ENCODE data around the gene ZC3H18.
A peak's percentile ranks its signal among the peaks of the same experiment; 100 is the strongest.

The ZC3H18 gene

DNA sequence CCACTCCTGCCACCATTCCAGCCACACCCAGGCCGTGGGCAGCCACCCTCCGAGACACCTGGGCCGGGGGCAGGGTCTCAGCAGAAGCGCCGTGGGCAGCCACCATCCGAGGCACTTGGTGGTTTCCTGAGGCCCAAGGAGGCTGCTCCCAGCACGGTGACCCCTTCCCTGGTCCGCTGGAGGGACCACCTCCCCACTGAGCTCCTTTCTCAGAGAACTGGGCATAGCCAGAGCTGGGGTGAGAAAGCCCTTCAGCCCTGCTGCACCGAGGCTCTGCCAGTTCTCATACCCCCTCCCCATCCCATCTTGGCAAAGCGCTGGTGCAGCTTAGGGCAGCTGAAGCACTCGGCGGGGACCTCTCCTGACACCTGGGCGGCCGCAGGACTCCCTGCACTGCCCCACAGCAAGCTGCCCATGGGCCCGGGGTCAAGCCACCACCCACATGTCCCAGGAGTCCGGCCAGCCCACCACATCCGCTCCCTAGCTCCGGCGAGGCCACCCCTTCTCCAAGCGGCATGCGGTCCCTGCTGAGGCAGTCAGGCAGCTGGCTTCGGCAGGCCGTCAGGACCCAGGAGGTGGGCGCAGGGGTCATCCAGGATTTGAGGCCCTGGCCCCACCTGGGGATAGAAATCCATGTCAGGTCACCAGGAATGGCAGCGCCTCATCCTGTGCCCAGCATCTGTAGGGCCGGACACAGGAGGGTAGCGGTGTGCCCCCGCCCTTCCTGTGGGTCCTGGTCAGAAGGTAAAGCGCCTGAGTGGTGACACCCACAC is 82.0 kb downstream of the ZC3H18 start:
- ATAC-seq (replicated peaks) (no peak), DNase-seq (peak; percentile 10)
- Mint-ChIP-seq H3K27me3 (no peaks in the 10 kb centered on the region), H3K36me3 (peaks cover 51 to 54% of the 10 kb centered on the region in 2 donors), H3K4me1 (peaks cover 35 to 50% of the 10 kb centered on the region in 2 donors), H3K4me3 (peak overlapping the region; percentile 92 to 96), H3K27ac (peak overlapping the region; percentile 98), H3K9me3 (no peaks in the 10 kb centered on the region)

DNA sequence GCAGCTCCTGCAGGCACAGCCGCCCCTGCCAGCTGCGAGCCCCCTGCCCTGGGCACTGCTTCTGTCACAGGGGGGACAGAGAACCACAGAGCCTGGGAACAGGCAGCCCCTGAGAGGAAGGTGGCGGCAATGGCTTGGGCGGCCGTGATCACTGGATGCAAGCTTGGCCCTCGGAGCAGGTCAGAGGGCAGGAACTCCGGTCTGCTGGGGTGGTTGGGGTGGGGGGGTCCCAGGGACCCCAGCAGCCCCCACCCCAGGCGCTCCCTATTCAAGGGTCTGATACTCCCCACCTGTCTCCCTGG is 82.5 kb downstream of the ZC3H18 start:
- Mint-ChIP-seq H3K4me3 (no peak overlapping the region), H3K27ac (peak overlapping the region; percentile 98), H3K27me3 (no peaks in the 10 kb centered on the region), H3K36me3 (peaks cover 51 to 54% of the 10 kb centered on the region in 2 donors), H3K4me1 (peaks cover 33 to 46% of the 10 kb centered on the region in 2 donors), H3K9me3 (no peaks in the 10 kb centered on the region)
- ATAC-seq (replicated peaks) (no peak), DNase-seq (no peak)

DNA sequence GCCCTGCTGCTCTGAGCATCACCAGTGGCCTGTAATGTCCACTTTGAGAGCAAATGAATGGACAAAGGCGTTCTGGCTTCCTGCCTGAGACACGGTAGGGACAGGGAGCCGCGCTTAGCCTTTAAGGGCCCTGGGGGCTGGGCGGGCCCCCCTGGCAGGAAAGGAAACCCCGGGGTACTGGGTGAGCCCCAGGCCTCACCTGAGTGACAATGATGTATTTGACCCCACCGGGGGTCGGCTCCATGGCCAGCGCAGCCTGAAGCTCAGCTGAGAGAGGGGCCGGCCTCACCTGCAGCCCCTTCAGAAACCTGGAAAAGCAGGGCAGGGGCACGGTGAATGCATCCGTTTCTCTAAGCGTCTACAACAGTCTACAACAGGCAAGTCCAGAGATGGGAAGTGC is 82.9 kb downstream of the ZC3H18 start:
- no peaks in the 10 kb centered on the region for H3K9me3 Mint-ChIP-seq
- H3K27me3 Mint-ChIP-seq, result no peaks in the 10 kb centered on the region
- peak overlapping the region; percentile 51 for H3K27ac Mint-ChIP-seq
- peaks cover 33 to 42% of the 10 kb centered on the region in 2 donors for H3K4me1 Mint-ChIP-seq
- ATAC-seq (replicated peaks) (no peak), DNase-seq (no peak)
- peaks cover 51 to 52% of the 10 kb centered on the region in 2 donors for H3K36me3 Mint-ChIP-seq
- H3K4me3 Mint-ChIP-seq, result no peak overlapping the region

DNA sequence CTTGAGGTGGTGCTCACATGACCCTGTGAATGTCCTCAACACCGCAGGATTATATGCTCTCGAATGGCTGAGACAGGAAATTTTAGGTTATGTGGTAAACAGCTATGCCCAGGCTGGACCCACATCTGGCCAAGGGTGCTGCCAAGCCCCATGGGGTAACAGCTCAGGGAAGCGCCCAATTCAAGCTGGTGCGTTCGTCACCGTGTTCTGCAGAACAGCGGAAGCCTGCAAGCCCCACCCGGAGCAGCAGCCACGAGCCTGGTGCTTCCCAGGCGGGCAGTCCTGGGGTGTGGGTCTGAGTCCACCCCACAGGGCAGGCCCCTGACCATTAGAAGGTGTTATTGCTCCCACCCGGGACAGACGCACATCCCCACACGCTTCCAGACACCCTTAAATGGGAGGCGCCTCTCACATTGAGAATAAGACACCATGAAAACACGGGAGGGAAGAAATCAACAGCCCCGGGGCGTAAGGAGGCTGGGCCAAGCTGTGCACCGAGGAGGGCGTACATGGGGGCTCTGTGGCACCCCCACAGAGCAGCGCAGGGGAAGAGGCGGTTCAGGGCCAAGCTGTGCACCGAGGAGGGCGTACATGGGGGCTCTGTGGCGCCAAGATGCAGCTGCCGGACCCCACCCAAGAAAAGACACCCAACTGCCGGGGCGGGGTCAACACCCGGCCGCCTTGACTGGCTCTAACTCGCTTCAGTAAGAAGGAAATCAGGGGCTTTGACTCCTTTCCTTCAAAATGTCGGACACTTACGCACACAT is 83.6 kb downstream of the ZC3H18 start:
- Mint-ChIP-seq H3K4me1 (peaks cover 33 to 39% of the 10 kb centered on the region in 2 donors), H3K36me3 (peaks cover 53% of the 10 kb centered on the region in 2 donors), H3K4me3 (no peak overlapping the region), H3K27ac (no peak overlapping the region), H3K9me3 (no peaks in the 10 kb centered on the region), H3K27me3 (no peaks in the 10 kb centered on the region)
- ATAC-seq (replicated peaks) (no peak), DNase-seq (no peak)

DNA sequence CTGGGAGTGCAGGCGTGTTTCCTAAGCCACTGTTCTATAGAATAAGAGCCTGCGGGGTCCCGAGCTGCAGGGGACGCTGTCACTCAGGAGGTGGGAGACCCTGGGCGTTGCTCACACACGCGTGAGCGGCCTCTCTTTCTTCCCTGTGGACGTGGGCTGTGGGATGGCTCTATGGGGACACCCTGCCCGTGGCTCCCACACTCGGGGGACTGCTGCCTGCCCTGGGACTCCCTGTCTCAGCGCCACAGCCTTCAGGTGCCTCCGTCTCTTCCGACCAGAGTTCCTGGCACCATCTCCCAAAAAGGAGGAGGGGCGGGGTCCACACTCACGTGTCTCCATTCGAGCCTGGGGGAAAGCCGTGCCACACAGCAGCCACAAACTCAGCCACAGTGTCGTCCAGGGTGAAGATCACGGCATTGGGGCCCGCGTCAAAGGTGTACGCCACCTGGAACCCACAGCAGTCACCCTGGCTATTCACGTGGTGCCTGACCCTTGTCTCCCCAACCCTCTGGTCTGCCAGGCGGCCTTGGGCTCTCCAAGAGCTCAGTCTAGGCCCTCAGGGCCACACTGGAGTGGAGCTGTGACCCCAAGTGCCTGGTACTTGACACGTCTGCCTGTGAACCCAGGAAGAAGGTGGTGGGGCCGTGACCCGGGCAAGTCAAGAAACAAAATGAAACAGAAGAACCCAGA is 84.3 kb downstream of the ZC3H18 start:
- Mint-ChIP-seq H3K9me3 (no peaks in the 10 kb centered on the region), H3K27ac (no peak overlapping the region), H3K4me1 (peaks cover 33 to 35% of the 10 kb centered on the region in 2 donors), H3K4me3 (no peak overlapping the region), H3K36me3 (peaks cover 51% of the 10 kb centered on the region in 2 donors), H3K27me3 (no peaks in the 10 kb centered on the region)
- DNase-seq, result no peak
- ATAC-seq (replicated peaks), result no peak

DNA sequence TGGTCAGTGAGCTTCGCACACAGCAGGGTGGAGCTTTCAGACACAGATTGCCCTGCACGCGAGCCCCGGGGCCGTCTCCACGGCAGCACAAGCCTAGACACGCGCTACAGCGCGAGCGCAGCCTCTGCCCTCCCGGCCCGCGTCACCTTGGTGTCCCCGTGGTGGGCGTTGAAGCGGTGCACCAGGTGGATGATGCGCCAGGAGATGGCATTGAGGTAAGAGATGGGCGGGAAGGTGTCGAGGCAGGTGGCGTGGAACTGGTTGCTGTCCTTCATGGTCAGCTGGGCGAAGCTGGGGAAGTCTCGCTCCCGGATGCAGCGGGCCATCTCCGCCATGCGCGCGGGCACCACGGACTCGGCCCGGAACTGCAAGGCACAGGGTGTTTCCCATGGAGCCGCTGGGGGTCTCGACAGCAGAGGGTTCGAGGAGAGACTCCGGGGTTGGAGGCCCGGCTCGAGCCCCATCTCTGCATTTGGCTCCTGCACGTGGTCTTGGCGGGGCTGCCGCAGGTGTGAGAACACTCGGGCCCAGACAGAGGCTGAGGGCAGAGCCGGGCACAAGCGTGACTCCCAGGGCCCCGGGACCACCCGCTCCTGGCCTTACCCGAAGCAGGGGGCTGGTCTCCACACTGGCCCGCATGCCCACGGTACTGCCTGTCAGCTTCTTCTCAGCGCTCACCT is 85.0 kb downstream of the ZC3H18 start:
- no peaks in the 10 kb centered on the region for H3K9me3 Mint-ChIP-seq
- H3K27me3 Mint-ChIP-seq, result no peaks in the 10 kb centered on the region
- peak overlapping the region; percentile 57 for H3K27ac Mint-ChIP-seq
- no peak overlapping the region for H3K4me3 Mint-ChIP-seq
- ATAC-seq (replicated peaks) (no peak), DNase-seq (peak; percentile 0)
- H3K36me3 Mint-ChIP-seq, result peaks cover 46 to 49% of the 10 kb centered on the region in 2 donors
- peaks cover 32 to 36% of the 10 kb centered on the region in 2 donors for H3K4me1 Mint-ChIP-seq

DNA sequence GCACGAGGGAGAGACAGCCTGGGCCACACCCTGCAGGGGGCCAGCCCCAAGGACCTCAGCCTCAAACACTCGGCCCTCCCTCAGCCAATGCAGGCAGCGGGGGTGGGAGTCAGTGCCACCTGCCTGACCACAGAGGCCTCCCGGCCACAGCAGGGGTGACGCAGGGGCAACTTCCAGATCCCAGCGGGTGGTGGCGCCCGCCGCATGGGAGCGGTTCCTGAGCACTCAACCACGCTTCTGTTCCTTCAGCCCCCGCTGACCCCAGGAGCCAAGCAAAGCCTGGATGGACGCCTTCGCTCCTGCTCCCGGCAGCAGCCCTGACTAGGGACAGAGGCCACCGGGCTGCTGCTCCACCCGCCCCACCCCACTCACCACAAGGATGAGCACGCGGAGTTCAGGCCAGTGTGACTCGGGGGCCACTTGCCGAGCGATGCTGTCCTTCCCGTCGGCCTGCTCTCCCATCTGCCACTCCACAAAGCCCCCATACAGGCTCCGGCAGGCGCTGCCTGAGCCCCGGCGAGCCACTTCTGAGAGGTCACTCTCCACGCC is 85.6 kb downstream of the ZC3H18 start:
- Mint-ChIP-seq H3K27ac (no peak overlapping the region), H3K36me3 (peaks cover 45 to 47% of the 10 kb centered on the region in 2 donors), H3K4me3 (no peak overlapping the region), H3K27me3 (no peaks in the 10 kb centered on the region), H3K9me3 (no peaks in the 10 kb centered on the region), H3K4me1 (peaks cover 32 to 38% of the 10 kb centered on the region in 2 donors)
- ATAC-seq (replicated peaks) (no peak), DNase-seq (no peak)

DNA sequence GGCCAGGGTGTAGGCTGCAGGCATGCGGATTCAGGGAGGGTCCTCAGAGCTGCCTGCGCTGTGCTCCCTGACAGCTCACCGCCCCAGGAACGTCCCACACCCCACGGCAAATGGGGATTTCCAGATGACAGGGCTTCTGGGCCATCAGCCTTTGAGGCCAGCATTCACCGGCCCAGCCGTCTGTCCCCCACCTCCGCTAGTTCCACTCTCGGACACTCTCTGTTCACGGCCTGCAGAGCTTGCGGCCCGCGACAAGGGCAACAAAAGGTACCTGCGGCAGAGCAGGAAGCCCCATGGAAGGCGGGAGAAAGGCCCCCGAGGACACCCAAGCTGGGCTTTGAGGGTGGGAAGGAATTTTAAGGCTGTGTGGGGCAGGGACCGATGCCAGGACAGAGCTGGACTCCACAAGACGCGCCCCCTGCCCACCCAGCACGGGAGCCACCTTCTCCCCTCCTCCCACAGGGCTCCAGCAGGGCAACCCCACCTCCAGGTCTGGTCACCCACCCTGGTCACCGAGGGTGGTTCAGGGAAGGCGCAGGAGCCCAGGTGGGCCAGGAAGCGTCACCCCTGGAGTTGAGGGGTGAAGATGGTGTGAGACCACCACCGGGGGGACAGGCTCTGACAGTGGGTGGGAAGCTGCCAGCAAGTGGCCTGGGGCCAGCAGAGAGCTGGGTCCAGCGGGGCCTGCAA is 86.2 kb downstream of the ZC3H18 start:
- no peak overlapping the region for H3K27ac Mint-ChIP-seq
- H3K27me3 Mint-ChIP-seq, result no peaks in the 10 kb centered on the region
- no peak for ATAC-seq (replicated peaks)
- no peak for DNase-seq
- no peak overlapping the region for H3K4me3 Mint-ChIP-seq
- peaks cover 30 to 37% of the 10 kb centered on the region in 2 donors for H3K4me1 Mint-ChIP-seq
- no peaks in the 10 kb centered on the region for H3K9me3 Mint-ChIP-seq
- H3K36me3 Mint-ChIP-seq, result peaks cover 45% of the 10 kb centered on the region in 2 donors

DNA sequence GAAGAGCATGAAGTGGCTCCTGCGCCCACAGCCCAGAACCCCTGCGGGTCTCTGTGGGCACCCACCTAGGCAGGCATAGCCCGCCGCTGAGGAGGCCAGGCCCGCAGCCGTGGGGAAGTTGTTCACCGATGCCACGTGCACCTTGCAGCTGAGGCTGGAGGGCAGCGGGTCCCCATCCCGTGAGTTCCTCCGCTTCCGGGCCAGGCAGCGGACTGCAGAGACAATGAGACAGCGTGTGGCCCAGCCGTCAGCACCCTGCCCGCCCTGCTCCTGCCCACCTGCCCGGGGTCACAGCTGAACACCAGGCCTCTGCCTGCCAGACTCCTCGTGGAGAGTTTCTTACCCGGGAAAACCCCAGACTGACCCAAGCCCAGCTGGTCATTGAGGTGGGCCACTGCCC is 87.2 kb downstream of the ZC3H18 start:
- Mint-ChIP-seq H3K27ac (no peak overlapping the region), H3K4me3 (no peak overlapping the region), H3K27me3 (no peaks in the 10 kb centered on the region), H3K4me1 (peaks cover 26 to 37% of the 10 kb centered on the region in 2 donors), H3K9me3 (no peaks in the 10 kb centered on the region), H3K36me3 (peaks cover 43 to 49% of the 10 kb centered on the region in 2 donors)
- ATAC-seq (replicated peaks) (no peak), DNase-seq (no peak)

DNA sequence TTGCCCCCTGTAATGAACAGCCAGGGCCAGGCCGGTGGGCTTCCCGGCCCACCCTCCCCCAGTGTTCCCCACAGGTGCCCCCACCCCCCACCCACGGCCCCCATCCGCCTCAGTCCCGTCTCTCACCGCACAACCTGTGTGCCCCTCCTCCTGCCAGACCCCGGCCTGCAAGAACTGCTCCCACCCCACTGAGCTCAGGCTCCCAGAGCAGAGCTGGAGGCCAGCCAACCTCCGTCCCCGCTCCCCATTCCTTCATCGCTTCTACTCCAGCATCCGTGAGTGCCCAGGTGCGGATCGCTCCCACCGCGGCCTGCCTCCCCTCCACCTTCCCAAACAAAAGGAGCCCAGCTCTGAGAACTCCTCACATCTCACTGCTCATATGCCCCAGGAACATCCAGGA is 88.5 kb downstream of the ZC3H18 start:
- H3K27ac Mint-ChIP-seq, result no peak overlapping the region
- no peaks in the 10 kb centered on the region for H3K27me3 Mint-ChIP-seq
- H3K4me1 Mint-ChIP-seq, result peaks cover 22 to 26% of the 10 kb centered on the region in 2 donors
- no peak overlapping the region for H3K4me3 Mint-ChIP-seq
- DNase-seq, result no peak
- H3K36me3 Mint-ChIP-seq, result peaks cover 35 to 44% of the 10 kb centered on the region in 2 donors
- H3K9me3 Mint-ChIP-seq, result no peaks in the 10 kb centered on the region
- no peak for ATAC-seq (replicated peaks)

DNA sequence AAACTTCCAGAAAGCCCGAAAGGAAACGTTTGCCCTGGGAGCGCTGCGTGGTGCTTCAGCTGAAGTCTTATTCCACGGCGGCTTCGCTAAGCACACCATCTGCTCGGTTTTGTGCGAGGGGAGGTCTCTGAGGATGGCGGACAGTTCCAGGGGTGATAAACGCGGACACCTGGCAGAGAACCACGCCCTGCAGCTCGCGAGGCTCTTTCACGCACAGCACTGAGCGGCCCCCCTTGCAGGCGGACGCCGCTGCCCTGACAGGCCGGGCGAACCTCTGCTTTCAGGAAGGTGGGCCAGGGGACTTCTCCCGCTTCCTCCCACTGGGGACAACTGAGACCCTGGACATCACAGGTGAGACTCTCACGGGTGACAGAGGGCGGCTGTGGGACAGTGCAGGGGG is 89.0 kb downstream of the ZC3H18 start:
- DNase-seq (no peak), ATAC-seq (replicated peaks) (no peak)
- peaks cover 30 to 41% of the 10 kb centered on the region in 2 donors for H3K36me3 Mint-ChIP-seq
- H3K4me1 Mint-ChIP-seq, result peaks cover 24 to 29% of the 10 kb centered on the region in 2 donors
- no peaks in the 10 kb centered on the region for H3K27me3 Mint-ChIP-seq
- no peaks in the 10 kb centered on the region for H3K9me3 Mint-ChIP-seq
- H3K27ac Mint-ChIP-seq, result no peak overlapping the region
- H3K4me3 Mint-ChIP-seq, result no peak overlapping the region

DNA sequence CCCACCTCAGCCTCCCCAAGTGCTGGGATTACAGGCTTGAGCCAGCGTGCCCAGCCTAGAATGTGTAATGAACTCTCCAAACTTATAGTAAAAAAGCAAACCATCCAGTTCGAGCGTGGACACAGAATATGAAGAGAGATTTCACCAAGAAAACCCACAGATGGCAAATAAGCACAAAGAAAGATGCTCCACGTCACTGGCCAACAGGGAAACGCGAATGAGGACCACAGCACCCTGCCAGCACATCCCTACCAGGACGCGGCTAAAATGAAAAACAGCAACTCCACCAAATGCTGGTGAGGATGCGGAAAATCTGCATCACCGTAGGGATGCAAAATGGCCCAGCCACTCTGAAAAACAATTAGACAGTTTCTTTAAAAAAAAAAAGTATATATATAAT is 91.3 kb downstream of the ZC3H18 start:
- H3K4me1 Mint-ChIP-seq, result peaks cover 24 to 37% of the 10 kb centered on the region in 2 donors
- H3K27me3 Mint-ChIP-seq, result no peaks in the 10 kb centered on the region
- peak overlapping the region; percentile 59 to 70 for H3K4me3 Mint-ChIP-seq
- H3K9me3 Mint-ChIP-seq, result no peaks in the 10 kb centered on the region
- H3K27ac Mint-ChIP-seq, result no peak overlapping the region
- DNase-seq (no peak), ATAC-seq (replicated peaks) (no peak)
- H3K36me3 Mint-ChIP-seq, result peaks cover 20 to 30% of the 10 kb centered on the region in 2 donors

DNA sequence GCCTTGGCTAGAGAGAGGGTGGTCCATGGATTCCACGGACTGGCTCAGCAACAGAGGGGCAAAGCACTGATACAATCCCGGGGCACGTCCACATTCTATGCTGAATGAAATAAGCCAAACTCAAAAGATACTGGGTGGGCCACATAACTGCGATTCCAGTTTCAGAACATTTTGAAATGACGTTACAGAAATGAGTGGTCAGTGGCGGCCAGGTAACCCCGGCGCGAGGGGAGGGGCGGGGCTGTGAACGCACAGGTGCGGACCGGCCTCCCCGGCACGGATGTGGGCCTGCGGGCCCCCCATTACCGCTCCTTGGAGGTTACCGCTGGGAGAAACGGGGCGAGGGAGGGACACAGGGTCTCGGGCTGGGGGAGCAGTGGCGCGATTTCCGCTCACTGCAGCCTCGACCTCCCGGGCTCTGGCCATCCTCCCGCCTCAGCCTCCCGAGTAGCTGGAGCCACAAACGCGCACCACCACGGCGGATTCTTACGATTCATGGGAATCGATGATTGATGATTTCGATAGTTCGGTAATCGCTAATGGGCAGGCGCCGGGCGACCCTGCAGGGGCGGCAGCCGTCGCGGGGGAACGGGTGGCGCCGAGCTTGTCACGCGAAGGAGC is 92.1 kb downstream of the ZC3H18 start:
- peaks cover 24 to 41% of the 10 kb centered on the region in 2 donors for H3K4me1 Mint-ChIP-seq

More for the DNA sequence above, 92.1 kb downstream of the ZC3H18 start:
- ATAC-seq (replicated peaks) (peak; percentile 3 to 5), DNase-seq (no peak)
- Mint-ChIP-seq H3K4me3 (peak overlapping the region; percentile 96 to 99), H3K27ac (peak overlapping the region; percentile 94), H3K36me3 (peaks cover 25% of the 10 kb centered on the region in 2 donors), H3K27me3 (no peaks in the 10 kb centered on the region), H3K9me3 (no peaks in the 10 kb centered on the region)
